ENCODE results near the gene TTC31. TPM values are rescaled to one million over a fixed set of nuclear protein-coding genes. Genes with fewer than 3 reads are reported as not detected.

The TTC31 gene
- total RNA-seq, 1 experiment from 2014 or later, result 14.7 TPM

DNA sequence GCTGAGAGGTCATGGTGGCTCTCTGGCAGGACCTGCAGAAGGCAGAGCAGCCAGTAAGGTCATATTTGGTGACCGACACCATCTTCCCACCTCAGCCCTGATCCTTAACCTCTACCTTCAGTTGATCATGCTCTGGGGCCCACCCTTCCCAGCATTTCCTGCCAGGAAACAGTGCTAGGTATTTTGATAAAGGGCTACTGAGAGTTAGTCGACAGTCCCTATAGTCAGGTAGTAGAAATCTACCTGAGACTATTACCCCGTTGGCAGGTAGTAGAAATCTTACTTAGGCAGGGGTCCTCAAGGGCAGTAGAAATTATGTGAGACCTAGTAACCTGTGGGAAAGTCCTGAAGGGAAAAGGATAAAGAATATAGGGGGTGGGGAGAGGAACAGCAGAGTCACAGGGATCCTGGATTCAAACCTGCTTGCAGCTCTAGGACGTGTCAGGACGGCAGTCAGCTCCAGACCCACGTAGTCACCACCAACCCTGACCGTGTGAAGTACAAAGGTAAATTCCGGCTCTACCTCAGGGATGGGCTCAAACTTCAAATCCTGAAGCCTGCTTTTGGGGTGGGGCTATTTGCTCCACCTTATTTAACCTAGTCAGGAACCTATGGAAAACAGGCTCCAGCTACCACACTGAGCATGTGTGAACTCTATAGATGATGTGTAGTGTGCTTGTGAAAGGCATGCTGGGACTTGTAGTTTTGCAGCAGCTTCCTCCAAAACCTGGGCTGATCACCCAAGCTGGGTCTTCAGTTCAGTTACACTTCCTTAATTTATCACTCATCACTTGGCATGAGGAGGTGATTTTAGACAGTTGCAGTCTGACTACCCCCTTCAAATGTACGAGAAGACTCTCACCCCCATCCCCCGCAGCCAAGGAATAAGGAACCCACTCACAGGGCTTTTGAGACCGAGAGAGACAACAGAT, 43.1 kb downstream of the TTC31 start, which contains the start of gene DQX1:
DQX1 (minus strand) TSS at position 515 of the 932 bp plus-strand sequence; CDS start at position 13, 502 bp downstream.
- DNase-seq (ENCODE audit: low spot score), result peak; percentile 19

DNA sequence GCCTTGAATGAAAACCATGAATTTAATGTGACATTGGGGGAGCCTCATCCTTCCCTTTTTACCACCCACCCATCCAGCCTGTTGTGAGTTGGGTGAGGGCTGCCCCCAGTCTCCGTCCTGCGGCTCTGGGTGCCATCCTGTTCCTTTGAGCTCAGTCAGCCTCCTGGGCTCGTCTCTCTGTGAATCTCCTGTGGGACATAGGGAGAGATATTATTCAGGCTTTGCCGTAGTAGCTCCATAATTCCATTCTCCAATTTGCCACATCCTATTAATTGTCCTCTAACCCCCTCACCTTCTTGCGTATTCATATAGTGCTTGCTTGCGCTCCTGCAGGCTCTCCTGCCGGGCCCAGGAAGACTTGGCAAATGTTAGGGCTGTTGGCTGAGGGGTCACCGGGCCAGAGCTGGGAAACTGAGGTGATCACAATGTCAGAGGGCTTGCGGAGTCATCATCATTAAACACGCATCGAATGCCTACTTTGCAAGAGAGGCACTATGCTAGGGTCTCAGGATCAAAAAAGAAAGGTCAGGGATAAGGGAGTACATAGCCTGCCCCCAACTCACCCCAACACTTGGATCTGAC, 43.9 kb downstream of the TTC31 start:
- DNase-seq (ENCODE audit: low spot score), result no peak

- DNase-seq (ENCODE audit: low spot score), result no peak
Observed at GRCh38 chr2:74527741-74528140, 44.9 kb downstream of the TTC31 start.

DNA sequence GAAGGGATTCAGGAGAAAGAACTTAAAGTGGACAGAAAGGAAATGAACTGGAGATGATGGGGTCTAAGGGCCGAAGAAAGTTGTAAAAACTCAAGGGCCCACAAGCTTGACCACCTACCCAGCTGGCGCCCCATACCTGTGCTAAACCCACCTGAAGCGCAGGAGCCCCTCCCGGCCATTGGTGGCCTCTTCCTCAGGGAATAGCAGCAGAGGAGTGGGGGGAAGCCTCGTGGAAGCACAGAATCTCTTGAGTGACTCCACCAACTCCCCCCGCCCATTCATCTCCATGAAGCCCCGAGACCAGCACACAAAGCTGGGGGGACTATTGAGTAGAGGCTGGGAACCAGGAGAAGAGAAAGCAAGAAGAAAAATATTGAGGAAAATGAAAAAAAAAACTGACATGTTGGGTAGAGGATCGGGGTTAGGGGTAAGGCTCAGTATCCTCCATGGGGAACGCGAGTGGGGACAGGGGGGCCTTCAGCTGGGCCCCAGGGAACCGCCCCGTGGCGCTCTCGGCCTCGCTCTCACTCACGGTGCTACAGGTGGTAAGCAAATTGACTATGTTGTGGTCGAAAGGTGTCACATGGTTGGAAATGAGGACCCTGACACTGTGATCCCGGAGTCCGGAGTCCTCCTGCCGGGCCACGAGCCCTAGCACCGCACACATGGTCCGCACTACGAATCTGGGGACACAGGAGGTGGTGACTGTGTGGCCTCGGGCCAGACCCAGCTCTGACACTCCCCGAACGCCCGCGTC, 45.9 kb downstream of the TTC31 start:
- DNase-seq (ENCODE audit: low spot score), result no peak

GRCh38 chr2:74529357-74530238, 46.7 kb downstream of the TTC31 start, which contains the start of the genes AUP1 and HTRA2:
AUP1 (minus strand) TSS chr2:74529706; CDS start chr2:74529629, 77 bp downstream.
HTRA2 (plus strand) TSS chr2:74529933; CDS start chr2:74530007, 74 bp downstream.
- DNase-seq (ENCODE audit: low spot score), result peak; percentile 94

DNA sequence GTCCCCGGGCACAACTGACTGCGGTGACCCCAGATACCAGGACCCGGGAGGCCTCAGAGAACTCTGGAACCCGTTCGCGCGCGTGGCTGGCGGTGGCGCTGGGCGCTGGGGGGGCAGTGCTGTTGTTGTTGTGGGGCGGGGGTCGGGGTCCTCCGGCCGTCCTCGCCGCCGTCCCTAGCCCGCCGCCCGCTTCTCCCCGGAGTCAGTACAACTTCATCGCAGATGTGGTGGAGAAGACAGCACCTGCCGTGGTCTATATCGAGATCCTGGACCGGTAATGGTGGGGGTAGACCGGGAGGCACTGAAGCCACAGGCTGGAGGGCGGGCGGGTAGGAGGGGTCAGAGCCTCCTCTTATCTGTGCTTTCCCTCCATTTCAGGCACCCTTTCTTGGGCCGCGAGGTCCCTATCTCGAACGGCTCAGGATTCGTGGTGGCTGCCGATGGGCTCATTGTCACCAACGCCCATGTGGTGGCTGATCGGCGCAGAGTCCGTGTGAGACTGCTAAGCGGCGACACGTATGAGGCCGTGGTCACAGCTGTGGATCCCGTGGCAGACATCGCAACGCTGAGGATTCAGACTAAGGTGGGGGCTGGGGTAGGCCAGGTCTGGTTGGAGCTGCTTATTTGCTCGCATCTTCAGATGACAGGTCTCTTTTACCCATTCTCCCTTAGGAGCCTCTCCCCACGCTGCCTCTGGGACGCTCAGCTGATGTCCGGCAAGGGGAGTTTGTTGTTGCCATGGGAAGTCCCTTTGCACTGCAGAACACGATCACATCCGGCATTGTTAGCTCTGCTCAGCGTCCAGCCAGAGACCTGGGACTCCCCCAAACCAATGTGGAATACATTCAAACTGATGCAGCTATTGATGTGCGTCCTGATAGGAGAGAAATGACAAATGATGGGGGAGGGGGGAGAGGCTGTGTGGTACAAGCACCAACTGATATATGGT, 47.6 kb downstream of the TTC31 start:
- peak; percentile 41 for DNase-seq (ENCODE audit: low spot score)

- no peak for DNase-seq (ENCODE audit: low spot score)
Observed at GRCh38 chr2:74531666-74532065, 48.8 kb downstream of the TTC31 start.

DNA sequence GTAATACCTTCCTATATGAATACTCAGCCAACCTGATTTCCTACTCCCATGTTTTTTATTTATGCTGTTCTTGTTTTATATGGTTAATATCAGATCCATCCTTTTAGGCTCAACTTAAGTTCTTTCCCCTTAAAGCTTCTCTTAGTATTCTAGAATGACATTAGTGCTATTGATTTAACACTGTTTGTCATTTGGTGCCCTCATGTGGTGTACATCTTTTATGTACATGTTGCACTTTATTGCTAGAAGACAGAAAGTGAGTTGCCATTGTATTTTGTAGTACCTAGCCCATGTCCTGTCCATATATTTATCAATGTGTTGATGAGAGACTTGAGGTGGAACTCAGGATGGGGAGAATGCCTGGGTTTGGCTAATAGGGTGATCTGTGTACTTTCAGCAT, 49.3 kb downstream of the TTC31 start:
- DNase-seq (ENCODE audit: low spot score), result peak; percentile 42

GRCh38 chr2:74533464-74533863, 50.6 kb downstream of the TTC31 start:
- no peak for DNase-seq (ENCODE audit: low spot score)

- no peak for DNase-seq (ENCODE audit: low spot score)
Observed at GRCh38 chr2:74534411-74534810, 51.5 kb downstream of the TTC31 start.

DNA sequence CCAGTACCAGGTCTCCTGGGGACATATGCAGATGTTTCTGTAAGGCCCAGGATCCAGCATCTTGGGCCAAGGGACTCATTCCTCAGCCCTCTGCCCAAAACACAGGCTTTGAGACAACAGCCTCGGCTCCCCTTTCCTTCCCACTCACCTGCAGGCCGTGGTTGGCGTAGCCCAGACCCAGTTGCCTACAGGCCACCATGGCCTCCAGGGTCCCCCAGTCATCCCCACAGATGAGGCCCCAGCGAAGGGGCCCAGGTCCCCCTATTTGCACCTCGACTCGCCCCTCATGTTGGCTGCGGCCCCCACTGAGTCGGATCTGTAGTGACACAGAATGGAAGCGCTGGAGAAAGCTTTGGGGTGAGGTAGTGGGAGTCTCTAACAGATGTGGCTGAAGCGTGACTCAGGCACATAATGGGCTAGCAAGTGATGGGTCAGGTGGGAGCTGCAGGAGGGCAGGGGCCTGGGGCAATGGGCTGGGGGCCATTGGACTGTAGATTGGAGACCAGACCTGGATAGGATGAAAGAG, 52.6 kb downstream of the TTC31 start:
- DNase-seq (ENCODE audit: low spot score), result no peak

GRCh38 chr2:74536166-74536950, 53.5 kb downstream of the TTC31 start:
- no peak for DNase-seq (ENCODE audit: low spot score)

DNA sequence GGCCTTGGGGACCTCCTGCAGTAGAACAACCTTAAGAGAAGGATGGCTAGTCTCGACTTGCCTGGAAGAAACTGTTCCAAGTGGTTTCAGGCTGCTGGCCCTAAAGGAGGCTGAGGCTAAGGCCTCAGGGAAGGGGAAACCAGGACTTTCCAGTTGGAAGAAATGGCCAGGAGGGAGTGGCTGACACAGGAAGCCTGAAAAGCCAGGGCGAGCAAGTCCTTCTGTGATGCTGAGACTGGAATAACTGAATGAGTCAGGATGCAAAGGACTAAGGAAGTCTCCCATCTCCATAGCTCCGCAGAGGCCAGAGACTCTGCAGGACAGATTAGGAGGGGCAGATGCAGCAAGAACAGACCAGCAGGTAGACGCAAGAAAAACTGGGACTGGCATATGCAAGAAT, 54.3 kb downstream of the TTC31 start:
- no peak for DNase-seq (ENCODE audit: low spot score)

- no peak for DNase-seq (ENCODE audit: low spot score)
Observed at GRCh38 chr2:74538881-74539339, 56.0 kb downstream of the TTC31 start.

DNA sequence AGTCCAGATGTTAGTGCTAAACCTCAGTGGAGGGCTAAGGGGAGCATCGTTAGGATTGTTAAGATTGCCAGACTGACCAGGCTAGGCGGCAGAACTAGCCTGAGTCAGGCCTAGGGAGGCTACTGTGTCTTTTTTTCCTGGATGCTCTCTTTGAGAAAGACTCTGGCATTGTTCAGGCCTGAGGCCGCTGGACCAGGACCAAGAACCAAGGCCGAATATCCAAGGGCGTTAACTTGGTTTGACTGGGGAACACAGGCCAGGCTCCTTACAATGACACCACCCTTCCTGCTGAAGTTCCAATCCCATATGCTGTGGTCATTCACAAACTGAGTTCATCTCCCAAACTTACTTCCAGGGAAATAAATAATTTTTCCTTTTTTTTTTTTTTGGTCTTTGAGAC, 57.4 kb downstream of the TTC31 start:
- no peak for DNase-seq (ENCODE audit: low spot score)

- no peak for DNase-seq (ENCODE audit: low spot score)
Observed at GRCh38 chr2:74542978-74543377, 60.1 kb downstream of the TTC31 start.

Data from A172 (cell line).